Measurements from ENCODE around the gene APCDD1.
"Not testable (repeated sequence)": the region's sequence is repeated elsewhere in the genome, so short reads cannot be mapped to it uniquely, and the experiment has no call there.

APCDD1 gene

GRCh38 chr18:10490401-10491165 is 36.1 kb downstream of the APCDD1 start:
- peak; percentile 38 for DNase-seq (ENCODE audit: low read depth)

DNA sequence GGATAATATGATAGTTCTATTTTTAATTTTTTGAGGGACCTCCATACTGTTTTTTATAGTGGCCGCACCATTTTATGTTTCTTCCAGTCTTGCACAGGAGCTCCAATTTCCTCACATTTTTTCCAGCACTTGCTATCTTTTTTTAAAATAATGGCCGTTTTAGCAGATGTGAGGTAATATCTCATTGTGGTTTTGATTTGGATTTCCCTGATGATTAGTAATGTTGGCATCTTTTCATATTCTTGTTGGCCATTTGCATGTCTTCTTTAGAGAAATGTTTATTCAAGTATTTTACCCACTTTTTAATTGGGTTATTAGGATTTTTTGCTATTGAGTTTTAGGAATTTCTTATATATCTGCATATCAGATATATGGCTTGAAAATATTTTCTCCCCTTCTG is 41.5 kb downstream of the APCDD1 start:
- no peak for DNase-seq (ENCODE audit: low read depth)

- DNase-seq (ENCODE audit: low read depth), result no peak
These were observed 42.8 kb downstream of the APCDD1 start for GRCh38 chr18:10497206-10497749.

GRCh38 chr18:10499230-10499629 is 44.8 kb downstream of the APCDD1 start:
- DNase-seq (ENCODE audit: low read depth), result no peak

DNA sequence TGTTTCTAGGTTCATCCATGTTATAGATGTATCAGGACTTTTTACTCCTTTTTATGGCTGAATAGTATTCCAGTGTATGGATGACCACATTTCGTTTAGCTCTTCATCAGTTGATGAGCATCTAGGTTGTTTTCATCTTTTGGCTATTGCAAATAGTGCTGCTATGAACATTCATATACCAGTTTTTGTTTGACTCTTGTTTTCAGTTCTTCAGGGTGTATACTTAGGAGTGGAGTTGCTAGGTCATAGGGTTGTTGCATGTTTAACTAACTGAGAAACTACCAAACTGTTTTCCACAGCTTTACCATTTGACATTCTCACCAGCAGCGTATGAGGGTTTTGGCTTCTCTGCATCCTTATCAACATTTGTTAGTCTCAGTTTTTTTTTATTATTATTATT is 45.6 kb downstream of the APCDD1 start:
- no peak for DNase-seq (ENCODE audit: low read depth)

- DNase-seq (ENCODE audit: low read depth), result no peak
These were observed 50.3 kb downstream of the APCDD1 start for GRCh38 chr18:10504723-10505122.

- DNase-seq (ENCODE audit: low read depth), result not testable (repeated sequence)
These were observed 51.5 kb downstream of the APCDD1 start for GRCh38 chr18:10505892-10506291.

GRCh38 chr18:10508591-10508990 is 54.2 kb downstream of the APCDD1 start:
- DNase-seq (ENCODE audit: low read depth), result no peak

GRCh38 chr18:10511236-10511635 is 56.8 kb downstream of the APCDD1 start:
- DNase-seq (ENCODE audit: low read depth), result no peak

GRCh38 chr18:10514082-10514481 is 59.6 kb downstream of the APCDD1 start:
- DNase-seq (ENCODE audit: low read depth), result no peak

DNA sequence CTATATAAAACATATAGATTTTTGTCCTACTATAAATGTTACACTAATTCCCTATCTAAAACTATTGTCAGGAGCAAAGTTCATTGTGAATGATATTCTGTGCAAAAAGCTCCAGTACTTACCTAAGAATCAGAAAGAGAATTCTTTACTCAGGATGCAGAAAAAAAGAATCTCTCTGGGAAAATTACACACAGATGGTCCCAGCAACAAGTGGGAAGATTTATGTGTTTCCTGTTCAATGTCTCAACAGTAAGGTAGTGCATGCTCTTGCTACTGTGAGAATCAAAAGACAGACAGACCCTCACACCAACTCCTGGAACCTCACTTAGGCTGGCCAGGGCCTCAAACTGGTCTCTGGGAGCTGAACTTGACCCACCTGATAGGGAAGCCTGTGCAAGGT is 60.2 kb downstream of the APCDD1 start:
- DNase-seq (ENCODE audit: low read depth), result no peak

DNA sequence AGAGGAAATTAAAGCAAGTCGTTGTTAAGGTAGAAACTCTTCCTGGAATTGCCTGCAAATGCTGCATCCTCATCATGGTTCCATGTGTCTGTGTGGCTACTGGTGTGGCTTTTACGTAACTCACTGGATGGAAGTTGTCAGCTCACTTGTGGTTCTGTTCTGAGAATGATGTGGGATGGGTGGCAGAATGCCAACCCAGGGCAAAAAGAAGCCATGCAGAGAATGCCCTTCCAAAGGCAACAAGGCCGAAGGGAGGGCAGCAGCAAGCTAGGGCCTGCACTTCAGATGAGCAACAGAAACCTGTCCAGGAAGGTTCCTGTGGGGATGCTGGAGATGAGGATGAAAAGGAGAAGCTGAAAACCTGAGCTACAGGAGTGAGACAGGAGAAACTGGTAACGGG is 61.0 kb downstream of the APCDD1 start:
- DNase-seq (ENCODE audit: low read depth), result no peak

GRCh38 chr18:10516078-10516477 is 61.6 kb downstream of the APCDD1 start:
- DNase-seq (ENCODE audit: low read depth), result no peak

- no peak for DNase-seq (ENCODE audit: low read depth)
These were observed 64.3 kb downstream of the APCDD1 start for GRCh38 chr18:10518595-10519255.

DNA sequence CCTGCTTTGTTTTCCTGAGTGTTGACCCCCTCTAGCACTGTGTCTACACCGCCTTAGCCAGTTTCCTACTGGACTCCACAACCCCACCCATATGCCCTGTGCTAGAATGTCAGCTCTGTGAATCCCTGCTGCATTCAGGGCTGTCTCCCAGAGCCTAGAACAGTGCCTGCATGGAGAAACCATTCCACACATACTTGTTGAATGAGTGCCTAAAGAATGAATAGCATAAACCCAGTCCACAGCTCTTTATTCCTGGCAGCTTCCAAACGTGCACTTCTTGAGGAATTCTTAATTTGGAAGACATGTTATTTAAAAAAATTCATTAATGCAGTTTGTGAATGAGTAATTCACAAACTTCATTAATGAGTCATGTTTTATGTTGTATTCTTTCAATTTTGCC is 64.9 kb downstream of the APCDD1 start:
- no peak for DNase-seq (ENCODE audit: low read depth)

GRCh38 chr18:10519999-10520935 is 65.8 kb downstream of the APCDD1 start:
- DNase-seq (ENCODE audit: low read depth), result peak; percentile 33

GRCh38 chr18:10521566-10521965 is 67.1 kb downstream of the APCDD1 start:
- no peak for DNase-seq (ENCODE audit: low read depth)

DNA sequence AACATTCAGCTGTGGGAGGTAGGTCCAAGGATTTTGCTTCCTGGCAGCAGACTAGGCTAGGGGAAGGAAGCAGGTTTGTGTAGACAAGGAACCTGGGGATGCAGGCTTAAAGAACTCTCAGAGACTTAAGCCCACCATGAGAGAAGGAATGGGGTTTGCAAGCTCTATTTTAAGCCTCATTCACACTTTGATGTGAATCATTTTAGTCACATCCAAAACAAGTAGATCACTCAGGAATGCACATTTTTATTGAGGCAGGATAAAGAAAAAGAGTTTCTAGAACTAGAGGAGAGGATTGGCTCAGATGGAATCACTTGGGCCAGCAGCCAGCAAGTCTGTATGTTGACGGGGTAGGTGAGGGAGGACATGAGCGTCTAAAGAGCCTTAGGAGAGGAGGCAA is 68.1 kb downstream of the APCDD1 start:
- no peak for DNase-seq (ENCODE audit: low read depth)

- DNase-seq (ENCODE audit: low read depth), result no peak
These were observed 69.1 kb downstream of the APCDD1 start for GRCh38 chr18:10523544-10523943.

DNA sequence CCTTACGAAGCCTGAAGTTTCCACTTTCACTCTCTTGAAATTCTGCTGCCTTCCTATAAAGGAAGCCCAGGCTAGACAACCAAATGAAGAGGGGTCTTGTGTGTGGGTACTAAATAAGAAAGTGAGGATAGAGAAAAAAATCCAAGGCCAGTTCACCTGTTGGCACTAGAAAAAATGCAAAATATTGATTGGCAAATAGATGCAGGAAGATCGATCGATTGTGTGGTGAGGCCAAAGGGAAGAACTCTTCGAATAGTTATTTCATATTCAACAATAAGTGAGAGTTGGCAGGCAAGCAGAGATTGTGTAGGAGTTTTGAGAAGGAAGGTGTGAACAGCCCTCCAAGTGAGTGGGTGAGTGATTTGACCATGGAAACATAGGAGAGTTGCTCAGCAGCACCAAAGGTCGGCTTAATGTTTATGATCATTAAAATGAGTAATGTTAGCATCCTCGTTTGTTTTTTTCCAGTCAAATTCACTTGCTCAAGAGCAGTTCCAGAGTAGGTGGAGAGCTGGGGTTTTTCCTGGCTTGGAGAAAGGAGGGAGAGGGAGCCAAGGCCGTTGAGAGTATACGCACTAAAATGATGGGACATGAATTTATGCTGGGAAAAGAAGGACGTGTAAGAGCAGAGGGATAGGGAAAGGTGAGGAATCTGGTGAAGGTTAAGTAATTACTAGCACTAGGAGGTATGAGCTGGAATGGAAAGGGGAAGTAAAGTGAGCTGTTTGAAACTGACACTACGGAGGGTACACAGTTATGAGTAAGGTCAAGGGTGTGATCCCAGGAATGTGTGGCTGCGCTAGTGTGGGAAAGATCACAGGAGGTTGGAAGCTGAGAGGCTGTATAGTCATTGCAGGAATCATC is 70.3 kb downstream of the APCDD1 start:
- no peak for DNase-seq (ENCODE audit: low read depth)

GRCh38 chr18:10525371-10525691 is 70.9 kb downstream of the APCDD1 start:
- DNase-seq (ENCODE audit: low read depth), result no peak
